Measurements from ENCODE around the gene HBE1.

HBE1 gene

DNA sequence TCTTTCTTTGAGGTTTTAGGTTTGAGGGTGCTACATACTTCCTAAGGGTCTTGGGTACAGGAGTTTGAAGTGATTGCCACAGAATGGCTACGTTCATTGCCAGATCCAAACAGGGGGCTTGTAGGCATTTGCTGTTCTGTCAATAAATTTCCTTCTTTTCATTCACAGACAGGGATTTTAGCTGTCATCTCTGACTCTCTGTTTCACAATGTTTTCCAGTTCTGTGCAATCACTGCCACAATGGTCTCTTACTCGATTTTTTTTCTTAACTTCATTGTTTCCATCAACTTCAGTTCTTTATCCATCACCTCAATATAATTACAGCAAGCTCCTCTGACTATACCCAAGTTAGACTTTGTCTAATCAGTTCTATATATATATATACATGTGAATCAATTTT, 29.3 kb downstream of the HBE1 start:
- TF ChIP-seq, protein P1, sequence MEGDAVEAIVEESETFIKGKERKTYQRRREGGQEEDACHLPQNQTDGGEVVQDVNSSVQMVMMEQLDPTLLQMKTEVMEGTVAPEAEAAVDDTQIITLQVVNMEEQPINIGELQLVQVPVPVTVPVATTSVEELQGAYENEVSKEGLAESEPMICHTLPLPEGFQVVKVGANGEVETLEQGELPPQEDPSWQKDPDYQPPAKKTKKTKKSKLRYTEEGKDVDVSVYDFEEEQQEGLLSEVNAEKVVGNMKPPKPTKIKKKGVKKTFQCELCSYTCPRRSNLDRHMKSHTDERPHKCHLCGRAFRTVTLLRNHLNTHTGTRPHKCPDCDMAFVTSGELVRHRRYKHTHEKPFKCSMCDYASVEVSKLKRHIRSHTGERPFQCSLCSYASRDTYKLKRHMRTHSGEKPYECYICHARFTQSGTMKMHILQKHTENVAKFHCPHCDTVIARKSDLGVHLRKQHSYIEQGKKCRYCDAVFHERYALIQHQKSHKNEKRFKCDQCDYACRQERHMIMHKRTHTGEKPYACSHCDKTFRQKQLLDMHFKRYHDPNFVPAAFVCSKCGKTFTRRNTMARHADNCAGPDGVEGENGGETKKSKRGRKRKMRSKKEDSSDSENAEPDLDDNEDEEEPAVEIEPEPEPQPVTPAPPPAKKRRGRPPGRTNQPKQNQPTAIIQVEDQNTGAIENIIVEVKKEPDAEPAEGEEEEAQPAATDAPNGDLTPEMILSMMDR (IDR thresholded peaks at IDR 0.05; ENCODE audit: low read depth, low read length, missing control alignments), result no peak
- no peak for DNase-seq (ENCODE audit: low read depth)
- H3K4me3 ChIP-seq (ENCODE audit: low read depth, low read length), result no peak overlapping the region

DNA sequence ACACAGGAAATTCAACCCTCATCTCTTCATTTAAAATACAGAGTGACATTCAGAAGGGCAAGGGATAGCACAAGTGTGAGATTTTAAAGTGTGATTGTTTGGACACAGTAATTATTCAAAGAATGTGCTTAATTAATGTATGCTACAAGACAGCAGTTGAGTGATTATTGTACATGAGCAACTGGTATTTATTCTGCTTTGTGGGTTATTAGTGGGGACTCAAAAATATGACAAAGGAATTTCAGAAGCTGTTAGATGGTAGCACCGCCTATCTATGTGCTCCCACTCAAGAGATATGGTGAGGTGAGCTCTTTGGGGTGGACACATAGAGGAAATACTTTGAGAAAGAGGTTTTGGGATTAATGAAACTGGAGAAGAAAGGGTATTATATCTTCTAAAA, 29.7 kb downstream of the HBE1 start:
- H3K4me3 ChIP-seq (ENCODE audit: low read depth, low read length), result no peak overlapping the region
- DNase-seq (ENCODE audit: low read depth), result no peak
- TF ChIP-seq, protein P1 (IDR thresholded peaks at IDR 0.05; ENCODE audit: low read depth, low read length, missing control alignments), result no peak

DNA sequence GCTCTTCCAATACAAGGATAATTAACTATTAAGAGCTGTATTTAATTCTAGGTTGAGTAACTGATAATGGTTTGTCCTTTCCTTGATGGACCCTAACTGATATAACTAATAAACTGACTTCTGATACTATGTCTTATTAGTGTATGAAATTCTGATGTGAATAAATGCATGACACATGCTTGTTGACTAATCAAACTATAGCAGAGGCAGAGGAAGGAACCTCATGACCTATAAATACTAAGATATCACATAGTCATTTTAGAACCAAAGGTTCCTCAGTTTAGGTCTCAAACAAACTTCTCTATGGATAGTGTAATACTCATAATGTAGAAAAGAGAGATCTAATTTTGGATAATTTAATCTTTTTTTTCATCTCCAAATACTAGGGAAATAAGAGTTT, 30.7 kb downstream of the HBE1 start:
- TF ChIP-seq, protein P1 (IDR thresholded peaks at IDR 0.05; ENCODE audit: low read depth, low read length, missing control alignments), result no peak

DNA sequence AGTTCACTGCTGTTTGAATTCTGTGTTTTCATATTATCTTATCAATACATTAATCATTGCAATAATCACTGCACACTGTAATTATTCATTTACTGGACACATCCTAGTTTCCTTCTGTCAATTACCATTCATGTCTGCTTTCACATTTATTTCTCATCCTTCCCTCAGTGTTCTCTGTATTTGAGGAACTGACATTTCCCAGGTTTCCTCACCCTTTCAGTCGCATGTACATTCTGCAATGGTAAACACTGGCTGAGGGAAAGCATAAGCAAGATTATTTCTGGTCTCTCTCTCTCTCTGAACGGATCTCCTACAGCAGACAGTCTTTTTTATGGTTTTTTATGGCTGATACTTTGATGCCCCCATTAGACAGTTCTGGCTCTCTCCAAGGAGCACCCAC, 31.3 kb downstream of the HBE1 start:
- TF ChIP-seq, protein P1 (IDR thresholded peaks at IDR 0.05; ENCODE audit: low read depth, low read length, missing control alignments), result no peak
- no peak for DNase-seq (ENCODE audit: low read depth)
- H3K4me3 ChIP-seq (ENCODE audit: low read depth, low read length), result no peak overlapping the region

More for the DNA sequence above, 30.7 kb downstream of the HBE1 start:
- no peak overlapping the region for H3K4me3 ChIP-seq (ENCODE audit: low read depth, low read length)
- DNase-seq (ENCODE audit: low read depth), result no peak

DNA sequence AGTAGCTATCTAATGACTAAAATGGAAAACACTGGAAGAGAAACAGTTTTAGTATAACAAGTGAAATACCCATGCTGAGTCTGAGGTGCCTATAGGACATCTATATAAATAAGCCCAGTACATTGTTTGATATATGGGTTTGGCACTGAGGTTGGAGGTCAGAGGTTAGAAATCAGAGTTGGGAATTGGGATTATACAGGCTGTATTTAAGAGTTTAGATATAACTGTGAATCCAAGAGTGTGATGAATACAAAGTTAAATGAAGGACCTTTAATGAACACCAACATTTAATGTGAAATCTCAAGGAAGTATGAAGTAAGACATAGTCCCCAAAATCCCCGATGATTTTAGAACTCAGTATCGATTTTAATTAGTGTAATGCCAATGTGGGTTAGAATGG, 32.3 kb downstream of the HBE1 start:
- H3K4me3 ChIP-seq (ENCODE audit: low read depth, low read length), result no peak overlapping the region
- no peak for DNase-seq (ENCODE audit: low read depth)
- TF ChIP-seq, protein P1 (IDR thresholded peaks at IDR 0.05; ENCODE audit: low read depth, low read length, missing control alignments), result no peak

DNA sequence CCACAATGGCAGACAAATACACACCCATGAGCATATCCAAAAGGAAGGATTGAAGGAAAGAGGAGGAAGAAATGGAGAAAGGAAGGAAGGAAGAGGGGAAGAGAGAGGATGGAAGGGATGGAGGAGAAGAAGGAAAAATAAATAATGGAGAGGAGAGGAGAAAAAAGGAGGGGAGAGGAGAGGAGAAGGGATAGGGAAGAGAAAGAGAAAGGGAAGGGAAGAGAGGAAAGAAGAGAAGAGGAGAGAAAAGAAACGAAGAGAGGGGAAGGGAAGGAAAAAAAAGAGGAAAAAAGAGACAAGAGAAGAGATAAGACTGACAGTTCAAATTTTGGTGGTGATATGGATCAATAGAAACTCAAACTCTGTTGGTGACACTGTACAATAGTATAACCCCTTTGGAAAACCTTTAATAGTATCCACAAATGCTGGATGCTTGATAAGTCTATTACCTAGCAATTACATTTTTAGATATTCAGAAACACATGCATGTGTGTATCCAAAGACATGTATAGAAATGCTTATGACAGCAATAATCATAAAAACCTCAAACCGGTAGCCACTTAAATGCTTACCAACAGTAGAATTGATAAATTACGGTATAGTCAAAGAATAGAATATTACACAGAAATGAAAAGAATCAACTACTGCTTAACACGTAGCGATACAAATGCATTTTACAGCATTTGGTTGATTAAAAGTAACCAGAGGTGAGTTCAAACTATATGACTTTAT, 34.2 kb downstream of the HBE1 start:
- TF ChIP-seq, protein P1 (IDR thresholded peaks at IDR 0.05; ENCODE audit: low read depth, low read length, missing control alignments), result no peak
- no peak for DNase-seq (ENCODE audit: low read depth)
- H3K4me3 ChIP-seq (ENCODE audit: low read depth, low read length), result no peak overlapping the region

- DNase-seq (ENCODE audit: low read depth), result no peak
- TF ChIP-seq, protein P1 (IDR thresholded peaks at IDR 0.05; ENCODE audit: low read depth, low read length, missing control alignments), result no peak
- H3K4me3 ChIP-seq (ENCODE audit: low read depth, low read length), result no peak within 1 kb of the TSS
These were observed 35.3 kb downstream of the HBE1 start, which contains the start of gene HBD for GRCh38 chr11:5234381-5234834. HBD (minus strand) TSS chr11:5234483; CDS start chr11:5234433, 50 bp downstream.
